Activated CD4-positive, alpha-beta T cell treated with anti-CD3 and anti-CD28 coated beads for 24 hours (primary cell): ENCODE results near the gene LRPAP1.
A peak's percentile ranks its signal among the peaks of the same experiment; 100 is the strongest.

Experiments used
- DNase-seq, 2 donors: peaks; one replicate each; pipeline ENCODE4 v3.0.0-alpha.2; 2020; ENCODE audit warnings: low read depth in 2 of 2

Gene LRPAP1

DNA sequence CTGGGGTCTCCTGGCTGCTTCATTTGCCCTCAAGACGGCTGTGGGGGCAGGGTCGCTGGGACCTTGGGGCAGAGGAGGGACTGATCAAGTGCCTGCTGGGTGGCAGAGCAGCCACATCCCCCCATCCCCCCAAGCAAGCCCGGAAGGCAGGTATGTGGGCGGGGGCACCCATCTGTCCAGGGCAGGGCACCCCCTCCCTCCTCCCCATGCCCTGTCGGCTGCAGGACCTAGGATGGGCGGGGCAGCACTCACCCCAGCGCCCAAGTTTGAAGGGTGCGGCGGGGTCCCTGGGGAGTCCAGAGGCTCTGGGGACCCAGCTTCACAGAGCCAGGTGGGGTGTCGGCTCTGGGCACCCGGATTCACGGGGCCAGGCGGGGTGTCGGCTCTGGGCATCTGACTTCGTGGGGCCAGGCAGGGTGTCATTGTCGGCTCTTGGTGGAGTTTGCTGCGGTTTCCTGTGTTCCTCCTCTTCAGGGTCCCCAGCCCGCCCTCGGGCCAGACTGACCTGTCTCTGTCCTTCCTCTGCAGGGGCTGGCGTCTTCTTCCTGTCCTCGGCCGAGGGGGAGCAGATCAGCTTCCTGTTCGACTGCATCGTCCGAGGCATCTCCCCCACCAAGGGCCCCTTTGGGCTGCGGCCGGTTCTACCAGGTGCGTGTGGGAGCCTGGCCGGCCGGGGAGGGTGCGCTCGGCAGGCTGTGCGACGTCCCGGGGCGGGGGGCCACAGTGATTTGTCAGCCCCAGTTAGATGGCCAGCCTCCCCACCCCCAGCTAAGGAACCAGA is 47.0 kb downstream of the LRPAP1 start:
- DNase-seq: no peak

DNA sequence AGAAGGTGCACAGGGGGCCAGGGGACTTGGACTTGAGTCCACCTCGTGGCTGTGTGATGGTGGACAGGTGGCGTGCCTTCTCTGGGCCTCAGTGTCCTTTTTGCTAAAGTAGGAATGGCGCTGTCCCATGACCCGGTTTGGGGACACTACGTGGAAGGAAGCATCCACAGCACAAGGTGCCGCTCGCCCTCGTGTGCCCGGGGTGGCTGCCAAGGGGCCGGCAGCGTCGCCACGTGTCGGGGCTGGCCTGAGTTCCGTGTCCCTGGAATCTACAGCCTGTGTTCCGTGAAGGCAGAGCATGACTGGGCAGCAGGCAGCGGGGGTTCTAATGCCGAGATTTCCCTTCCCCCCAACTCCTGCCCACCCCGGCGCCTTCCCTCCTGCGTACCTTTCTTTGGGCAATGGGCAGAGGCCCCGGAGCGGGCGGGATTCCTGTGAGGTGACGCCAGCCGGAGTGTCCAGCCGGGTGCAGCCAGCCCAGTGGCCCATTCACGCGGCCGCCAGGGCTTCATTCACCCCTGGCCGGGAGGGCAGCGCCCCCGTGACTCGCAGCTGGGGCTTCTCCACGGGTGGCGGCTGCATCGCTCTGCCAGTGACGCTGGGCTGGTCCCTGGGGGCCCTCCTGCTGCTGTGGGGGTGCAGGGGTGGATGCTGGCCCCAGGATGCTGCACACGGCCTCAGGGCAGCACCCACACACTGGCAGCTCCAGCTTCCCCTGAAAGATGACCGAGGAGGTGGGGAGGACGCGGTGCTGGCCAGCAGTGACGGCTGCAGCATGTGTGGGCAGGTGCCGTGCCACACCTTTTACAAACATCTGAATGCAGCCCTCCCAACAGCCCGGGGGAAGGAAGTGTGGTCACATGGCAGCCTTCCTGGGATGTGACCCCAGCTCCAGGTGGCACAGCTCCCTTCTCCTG is 47.9 kb downstream of the LRPAP1 start:
- DNase-seq: no peak

DNA sequence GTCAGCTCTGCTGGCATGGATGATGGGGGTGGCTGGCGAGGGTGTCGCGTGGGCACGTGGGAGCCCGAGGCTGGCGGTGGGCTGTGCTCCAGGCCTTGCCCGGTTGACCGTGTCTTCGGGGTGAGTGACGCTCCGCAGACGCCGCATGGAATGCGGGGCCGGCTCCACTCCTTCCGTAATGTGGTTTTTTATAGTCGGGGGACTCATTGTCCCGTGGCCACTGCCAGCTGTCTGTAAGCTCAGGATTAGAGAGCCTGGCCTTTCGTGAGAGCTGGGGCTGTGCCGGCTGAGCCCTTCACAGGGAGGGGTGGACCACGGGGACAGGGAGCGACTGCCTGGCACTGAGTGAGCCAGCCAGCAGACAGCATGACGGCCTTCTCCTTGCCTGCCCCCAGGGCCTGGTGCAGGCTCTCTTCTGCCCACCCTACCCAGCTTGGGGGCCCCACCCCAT is 48.7 kb downstream of the LRPAP1 start:
- no peak for DNase-seq

DNA sequence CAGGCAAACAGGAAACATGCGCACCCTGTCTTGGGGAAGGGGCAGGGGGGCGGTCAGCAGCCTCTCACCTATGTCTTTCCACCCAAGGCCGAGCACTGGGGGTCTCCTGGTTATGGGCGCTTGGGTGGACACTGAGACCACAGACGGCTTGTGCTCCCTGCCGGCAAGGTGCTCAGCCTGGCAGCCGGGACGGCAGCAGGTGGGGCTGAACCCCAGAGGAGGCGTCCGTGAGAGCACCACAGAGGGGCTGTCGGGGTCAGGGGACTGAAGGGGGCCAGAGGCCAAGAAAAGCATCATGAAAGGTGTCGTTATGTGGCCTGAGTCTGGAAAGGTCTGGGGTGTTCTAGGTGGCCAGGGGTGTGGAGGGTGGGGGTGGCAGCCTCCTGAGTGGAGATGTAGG is 49.5 kb downstream of the LRPAP1 start:
- DNase-seq: no peak

DNA sequence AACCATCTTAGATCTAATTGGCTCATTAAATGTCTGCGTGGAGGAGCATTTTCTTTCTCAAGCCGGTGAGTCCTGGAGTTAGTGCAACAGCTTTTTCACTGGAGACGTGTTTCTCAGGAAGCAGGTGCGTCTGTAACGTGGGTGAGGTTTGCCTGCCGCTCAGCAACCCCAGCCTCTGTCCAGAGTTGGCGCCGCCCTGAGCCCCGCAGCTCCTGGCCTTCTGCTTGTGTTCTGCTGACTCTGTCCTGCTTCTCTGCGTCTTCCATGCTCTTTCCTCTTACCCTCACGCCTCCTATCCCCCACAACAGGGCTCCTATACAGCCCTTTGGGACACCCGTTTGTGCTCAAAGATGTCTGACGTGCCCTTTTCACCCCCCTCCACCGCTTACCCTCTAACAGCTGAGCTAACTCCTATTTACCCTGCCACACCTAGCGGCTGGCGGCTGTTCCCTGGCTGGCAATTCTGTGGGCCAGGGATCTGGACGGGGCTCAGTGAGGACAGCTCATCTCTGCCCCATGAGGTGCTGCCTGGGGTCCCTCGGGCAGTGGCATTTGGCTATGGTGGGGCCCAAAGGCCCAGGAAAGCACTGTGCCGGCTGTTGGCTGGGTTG is 50.3 kb downstream of the LRPAP1 start:
- DNase-seq: no peak

DNA sequence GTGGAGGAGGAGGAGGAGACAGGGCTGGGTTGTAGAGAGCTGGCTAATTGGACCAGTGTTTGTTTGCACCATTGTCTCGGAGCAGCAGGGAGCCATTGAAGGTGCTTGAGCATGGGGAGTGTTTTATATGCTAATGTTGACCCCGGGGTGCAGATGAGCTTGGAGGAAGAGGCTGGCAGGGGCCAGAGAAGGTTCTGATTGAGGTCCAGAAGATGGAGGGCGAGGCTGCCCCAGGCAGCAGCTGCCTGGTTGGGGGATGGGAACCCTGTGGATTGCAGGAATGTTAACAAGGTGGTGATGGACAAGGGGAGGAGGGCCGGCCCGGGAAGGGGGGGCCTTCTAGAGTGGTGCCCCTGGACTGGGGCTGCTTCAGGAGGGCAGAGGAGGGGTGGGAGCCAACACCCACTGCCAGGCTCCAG is 51.1 kb downstream of the LRPAP1 start:
- DNase-seq: no peak

DNA sequence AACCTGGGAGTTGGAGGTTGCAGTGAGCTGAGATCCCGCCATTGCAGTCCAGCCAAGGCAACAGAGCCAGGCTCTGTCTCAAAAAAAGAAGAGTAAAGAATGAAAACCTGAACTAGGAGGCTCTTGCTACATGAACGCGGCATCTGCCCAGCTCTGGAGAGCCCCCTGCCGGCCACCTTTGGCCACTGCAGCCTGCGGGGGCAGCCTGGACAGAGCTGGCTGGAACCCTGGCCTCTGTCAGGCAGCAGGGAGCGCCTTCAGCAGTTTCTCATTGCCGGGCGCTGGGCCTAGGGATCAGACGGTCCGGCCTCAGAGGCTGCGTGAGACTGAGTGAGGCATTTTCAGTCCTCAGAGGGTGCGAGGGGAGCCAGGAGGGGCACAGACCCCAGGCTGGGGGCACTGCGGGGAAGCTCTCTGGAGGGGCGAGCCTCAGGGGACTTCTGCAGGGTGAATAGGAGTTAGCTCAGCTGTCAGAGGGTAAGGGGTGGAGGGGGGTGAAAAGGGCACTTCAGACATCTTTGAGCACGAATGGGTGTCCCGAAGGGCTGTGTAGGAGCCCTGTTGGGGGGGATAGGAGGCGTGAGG is 51.6 kb downstream of the LRPAP1 start:
- peak; percentile 70 to 78 for DNase-seq

DNA sequence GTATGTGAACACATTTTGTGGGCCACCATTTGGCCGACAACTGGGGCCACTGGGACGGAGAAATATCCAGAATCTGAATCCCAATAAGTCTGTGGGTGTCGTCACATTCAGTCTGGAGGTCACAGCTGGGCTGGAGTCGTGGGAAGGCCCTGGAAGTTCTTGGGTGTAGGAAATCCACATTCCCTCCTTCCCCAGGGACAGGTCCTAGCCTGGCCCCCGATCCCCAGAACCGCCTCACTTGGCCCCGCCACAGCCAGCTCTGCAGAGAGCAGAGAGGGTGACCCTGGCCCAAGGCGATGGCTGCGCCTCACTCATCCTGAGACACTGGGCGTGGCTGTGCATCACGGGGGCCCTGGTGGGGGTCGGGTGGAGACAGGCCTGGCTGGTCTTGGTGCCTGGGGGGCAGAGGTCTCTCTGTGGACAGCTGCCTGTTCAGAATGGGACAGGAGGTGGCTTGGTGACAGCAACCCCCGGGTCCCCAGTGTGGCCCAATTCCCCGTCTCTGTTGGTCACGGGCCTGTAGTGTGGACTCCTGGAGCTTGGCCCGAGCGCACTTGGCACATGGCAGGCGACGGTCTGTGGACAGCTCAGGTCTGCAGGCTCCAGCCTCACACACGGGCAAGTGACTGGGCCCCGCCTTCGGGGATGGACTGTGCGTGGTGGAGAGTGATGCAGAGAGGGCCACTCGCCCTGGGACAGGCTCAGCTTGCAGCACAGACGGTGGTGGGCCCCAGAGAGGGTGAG is 52.7 kb downstream of the LRPAP1 start:
- DNase-seq: no peak

DNA sequence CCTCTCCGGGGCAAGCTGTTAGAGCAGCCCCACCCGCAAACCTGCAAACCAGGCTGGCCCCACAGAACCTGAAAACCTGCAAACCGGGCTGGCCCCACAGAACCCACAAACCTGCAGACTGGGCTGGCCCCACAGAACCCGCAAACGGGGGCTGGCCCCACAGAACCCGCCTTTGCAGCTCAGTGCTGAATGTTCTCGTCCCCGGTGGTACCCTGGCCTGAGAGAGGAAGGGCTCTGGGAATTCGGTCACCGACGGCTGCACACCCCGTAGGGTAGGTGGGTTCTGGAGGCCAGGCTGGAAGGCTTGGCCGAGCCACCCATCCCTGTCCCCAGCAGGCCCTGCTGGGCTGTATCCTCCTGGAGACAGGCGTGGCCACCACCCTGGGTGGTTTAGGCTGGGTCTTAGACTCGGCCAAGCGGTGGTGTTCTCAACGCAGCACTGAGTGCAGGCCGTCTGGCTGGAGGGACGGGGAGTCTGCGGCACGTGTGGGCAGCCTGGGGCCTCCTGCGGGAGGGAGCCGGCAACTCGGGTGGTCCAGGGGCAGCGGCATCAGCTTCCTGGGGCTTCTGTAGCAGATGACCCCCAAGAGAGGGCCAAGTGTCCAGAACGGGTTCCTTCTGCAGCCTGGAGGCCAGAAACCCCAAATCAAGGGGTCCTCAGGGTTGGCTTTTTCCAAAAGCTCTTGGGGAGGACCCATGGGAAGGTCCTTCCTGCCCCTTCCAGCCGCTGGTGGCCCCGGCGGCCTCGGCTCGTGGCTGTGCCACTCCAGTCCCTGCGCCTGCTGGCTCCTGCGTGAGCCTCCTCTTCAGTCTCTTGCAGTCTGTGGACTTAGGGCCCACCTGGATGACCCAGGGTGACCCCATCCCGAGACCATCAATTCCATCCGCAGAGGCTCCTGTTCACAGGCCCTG is 53.5 kb downstream of the LRPAP1 start:
- no peak for DNase-seq

DNA sequence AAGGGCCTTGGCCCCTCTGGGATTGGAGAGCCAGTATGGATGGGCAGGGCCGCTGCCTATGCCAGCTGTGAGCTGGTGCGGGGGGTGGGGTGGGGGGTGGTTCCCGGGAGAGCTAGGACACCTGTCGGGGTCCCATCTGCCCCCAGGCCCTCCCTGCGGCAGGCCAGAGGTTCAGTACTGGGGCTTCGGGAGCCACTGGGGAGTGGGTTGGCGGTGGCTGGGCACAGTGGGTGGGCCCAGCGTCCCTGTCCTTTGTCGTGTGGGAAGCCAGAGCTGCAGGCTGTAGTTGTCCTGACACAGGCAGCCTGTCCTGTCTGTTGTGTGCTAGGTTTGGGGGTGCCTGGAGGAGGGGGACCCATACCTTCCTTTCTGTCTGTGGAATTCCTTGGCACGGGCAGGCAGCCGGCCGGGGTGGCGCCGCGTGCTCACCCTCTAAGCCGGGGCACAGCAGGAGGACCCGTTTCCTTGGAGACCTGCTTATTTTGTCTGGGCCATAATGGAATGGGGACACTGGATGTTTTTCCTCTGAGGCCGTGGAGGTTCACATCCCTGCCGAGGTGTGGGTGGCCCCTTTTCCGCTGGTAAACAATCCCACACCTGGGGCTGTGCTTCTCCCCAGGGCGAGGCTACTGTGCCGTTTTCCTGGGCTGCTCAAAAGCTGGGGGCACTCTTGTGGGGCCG is 54.3 kb downstream of the LRPAP1 start:
- no peak for DNase-seq

DNA sequence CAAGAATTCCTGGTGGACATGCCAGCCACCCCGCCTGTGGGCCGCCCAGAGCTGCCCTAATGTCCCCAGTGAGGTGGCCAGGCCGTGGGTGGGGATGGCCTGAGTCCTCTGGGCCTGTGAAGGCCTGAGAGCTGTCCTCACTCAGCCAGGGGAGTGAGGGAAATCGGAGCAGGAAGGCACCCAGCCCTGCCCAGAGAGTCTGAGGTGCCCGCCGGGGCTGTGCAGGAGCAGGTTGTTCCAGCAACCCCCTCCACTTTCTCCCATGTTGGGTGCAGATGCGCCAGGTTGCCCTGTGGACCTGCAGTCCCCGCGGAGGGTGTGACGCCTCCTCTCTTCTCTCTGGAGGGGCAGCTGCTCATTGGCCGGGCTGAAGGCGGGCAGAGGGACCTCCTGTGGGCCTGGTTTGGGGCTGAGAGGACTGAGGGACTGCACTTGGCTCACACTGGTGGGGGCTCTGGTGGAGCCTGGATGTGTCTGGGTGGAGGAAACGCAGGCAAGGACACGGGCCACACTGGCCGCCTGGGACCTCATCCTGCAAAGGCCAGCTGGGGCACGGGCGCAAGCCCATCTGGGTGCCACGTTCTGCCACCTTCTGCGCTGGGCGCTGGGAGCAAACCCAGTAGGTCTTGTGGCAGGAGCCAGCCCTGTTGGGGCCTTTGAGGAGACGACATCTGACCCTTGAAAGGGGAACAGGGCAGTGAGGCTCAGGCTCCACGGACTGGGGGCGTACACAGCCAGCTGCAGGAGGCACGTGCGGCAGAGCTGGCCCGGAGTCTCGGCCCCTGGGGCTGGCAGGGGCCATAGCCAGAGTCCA is 55.1 kb downstream of the LRPAP1 start:
- no peak for DNase-seq

DNA sequence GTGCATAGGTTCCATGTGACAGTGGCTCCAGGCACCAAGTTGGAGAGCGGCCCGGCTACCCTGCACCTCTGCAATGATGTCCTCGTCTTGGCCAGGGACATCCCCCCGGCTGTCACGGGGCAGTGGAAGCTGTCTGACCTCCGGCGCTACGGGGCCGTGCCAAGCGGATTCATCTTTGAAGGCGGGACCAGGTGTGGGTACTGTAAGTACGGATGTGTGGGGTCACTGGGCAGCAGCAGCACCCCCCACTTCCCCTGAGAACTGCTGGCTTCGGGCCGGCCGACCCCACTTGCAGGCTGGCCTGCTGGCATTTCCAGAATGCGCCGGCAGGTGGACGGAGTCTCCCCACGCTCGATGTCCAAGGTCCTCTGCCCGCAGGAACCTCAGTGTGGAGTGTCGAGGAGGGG is 55.9 kb downstream of the LRPAP1 start:
- no peak for DNase-seq

DNA sequence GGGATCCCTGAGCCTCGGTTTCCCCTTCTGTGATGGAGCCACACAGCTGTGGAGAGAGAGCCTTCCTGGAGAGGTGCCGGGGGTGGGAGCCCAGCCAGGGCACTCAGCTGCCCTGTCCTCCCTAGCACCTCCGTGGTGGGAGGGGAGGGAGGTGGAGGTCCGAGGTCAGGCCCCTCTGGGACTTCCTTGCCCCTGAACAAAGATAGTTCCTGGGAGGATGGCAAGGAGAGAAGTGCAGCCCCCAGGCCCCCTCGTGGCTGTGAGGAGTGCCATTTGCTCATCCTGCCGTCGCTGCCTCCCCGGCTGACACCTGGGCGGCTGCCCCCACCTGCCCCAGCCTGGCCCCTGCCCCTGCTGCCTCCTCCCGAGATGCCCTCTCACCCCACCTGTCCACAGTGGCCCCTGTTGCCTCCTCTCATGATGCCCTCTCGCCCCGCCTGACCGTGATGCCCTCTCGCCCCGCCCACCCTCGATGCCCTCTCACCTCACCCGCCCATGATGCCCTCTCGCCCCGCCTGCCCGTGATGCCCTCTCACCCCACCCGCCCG is 56.4 kb downstream of the LRPAP1 start:
- no peak for DNase-seq

DNA sequence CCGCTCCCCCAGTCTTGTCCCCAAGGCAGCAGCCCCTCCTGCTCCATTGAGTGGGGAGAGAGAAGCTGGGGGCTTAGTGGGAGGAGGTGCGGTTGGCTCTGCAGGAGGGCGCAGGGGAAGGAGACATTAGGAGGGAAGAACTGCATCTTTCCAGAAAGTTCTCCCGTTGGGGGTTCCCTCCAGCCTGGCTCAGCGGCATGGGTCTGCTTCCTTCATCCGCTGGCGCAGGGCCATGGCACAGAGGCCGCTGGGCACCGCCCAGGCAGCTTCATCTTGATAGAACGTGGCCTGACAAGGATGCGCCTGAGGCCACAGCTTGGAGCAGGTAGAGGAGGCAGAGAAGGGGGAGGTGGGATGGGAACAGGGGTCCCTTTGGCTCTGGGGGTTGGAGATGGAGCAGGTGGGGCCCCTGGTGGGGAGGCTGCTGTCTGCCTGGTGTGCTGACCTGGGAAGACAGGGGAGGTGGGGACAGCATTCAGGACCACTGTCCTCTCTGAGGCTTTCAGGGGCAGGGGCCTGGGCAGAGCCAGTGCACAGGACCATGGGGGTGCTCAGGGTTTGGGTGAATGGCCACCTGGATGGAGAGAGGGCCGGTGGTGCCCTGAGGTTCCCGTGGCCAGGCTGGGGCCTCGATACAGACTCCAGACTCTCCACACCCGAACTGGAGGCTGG is 57.0 kb downstream of the LRPAP1 start:
- DNase-seq: no peak

DNA sequence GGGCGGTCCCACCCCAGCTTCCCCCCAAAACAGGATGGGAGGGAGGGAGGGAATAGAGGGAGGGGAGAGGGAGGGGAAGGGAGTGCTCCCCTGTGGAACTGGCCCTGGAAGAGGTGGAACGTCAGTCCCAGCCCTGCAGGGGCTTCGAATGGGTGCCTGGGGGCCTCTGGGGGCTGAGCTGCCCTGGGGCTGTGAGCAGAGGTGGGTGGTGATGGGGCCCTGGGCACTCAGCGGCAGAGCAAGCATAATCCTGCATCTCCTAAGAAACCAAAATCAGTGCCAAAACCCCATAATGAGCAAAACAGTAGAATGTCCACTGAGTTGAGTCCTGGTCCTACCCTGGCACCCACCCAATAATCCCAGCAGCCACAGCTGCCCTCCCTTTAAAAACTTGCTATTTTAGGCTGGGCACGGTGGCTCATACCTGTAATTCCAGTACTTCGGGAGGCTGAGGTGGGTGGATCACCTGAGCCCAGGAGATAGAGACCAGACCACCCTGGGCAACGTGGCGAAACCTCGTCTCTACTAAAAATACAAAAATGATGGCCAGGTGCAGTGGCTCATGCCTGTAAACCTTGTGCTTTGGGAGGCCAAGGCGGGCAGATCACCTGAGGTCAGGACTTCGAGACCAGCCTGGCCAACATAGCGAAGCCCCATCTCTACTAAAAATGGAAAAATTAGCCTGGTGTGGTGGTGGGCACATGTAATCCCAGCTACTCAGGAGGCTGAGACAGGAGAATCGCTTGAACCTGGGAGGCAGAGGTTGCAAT is 58.0 kb downstream of the LRPAP1 start:
- DNase-seq: no peak

DNA sequence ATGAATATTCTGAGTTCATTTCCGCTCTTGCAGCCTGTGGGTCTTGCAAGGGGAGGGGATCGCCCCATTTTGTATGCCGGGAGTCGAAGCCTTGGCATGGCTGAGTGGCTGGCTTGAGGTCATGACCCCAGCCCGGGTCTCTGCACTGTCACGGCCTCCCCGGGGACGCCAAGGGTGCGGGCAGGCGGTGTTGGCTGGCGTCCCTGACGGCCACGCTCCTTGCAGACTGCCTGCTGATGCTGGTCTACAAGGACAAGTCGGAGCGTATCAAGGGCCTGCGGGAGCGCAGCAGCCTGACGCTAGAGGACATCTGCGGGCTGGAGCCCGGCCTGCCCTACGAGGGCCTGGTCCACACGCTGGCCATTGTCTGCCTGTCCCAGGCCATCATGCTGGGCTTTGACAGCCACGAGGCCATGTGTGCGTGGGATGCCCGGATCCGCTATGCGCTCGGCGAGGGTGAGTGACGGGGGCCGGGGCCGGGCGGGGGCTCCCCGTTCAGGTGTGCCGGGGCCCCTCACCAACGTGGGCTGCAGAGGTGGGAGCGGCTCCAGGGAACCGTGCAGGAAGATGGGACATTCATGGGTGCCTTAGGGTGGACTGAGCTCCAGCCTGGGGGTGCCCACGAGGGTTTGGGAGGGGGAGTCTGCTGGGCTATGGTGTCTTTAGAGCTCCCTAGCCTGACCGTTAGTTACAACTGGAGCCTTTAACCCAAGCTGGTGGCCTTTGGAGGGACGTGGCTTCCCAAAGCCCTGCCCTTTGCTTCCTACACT is 58.9 kb downstream of the LRPAP1 start:
- no peak for DNase-seq
